GM23338 (cell line): ENCODE data around the gene EYA4.

Source experiments
- CREB1 ChIP-seq: fragments of 250-450 bp; sonication (Bioruptor Pico); IDR thresholded peaks from 2 replicates; pipeline ENCODE4 v1.5.0; 2020; ENCODE audit warnings: low read depth, mild to moderate bottlenecking, moderate library complexity
- EZH2phosphoT487 ChIP-seq: fragments of 200-600 bp; sonication (generic); IDR thresholded peaks from one replicate; pipeline ENCODE4 v1.8.1; 2018; ENCODE audit warnings: antibody characterized with exemption; ENCODE audit not compliant: unreplicated experiment
- NANOG ChIP-seq: IDR thresholded peaks from 2 replicates; pipeline ENCODE4 v1.6.1; 2016; ENCODE audit warnings: antibody characterized with exemption, borderline replicate concordance
- POLR2AphosphoS5 ChIP-seq: IDR thresholded peaks from 2 replicates; pipeline ENCODE4 v1.6.1; 2016; ENCODE audit warnings: antibody characterized with exemption, low read depth
- ZNF331 ChIP-seq: fragments of 250-450 bp; sonication (Bioruptor Pico); IDR thresholded peaks from 2 replicates; pipeline ENCODE4 v1.5.0; 2020; ENCODE audit warnings: low read depth, mild to moderate bottlenecking, moderate library complexity
- TF ChIP-seq, protein P1 (sequence below), 2 experiments: fragments of 200-600 bp in 1 of 2; sonication (generic) in 1 of 2; conservative IDR thresholded peaks; 2 replicates each; pipeline versions ENCODE4 v1.5.1 to v1.6.1; 2016 to 2017; ENCODE audit warnings: antibody characterized with exemption in 2 of 2, low read depth in 2 of 2, mild to moderate bottlenecking in 2 of 2, moderate library complexity in 1 of 2

DNA sequence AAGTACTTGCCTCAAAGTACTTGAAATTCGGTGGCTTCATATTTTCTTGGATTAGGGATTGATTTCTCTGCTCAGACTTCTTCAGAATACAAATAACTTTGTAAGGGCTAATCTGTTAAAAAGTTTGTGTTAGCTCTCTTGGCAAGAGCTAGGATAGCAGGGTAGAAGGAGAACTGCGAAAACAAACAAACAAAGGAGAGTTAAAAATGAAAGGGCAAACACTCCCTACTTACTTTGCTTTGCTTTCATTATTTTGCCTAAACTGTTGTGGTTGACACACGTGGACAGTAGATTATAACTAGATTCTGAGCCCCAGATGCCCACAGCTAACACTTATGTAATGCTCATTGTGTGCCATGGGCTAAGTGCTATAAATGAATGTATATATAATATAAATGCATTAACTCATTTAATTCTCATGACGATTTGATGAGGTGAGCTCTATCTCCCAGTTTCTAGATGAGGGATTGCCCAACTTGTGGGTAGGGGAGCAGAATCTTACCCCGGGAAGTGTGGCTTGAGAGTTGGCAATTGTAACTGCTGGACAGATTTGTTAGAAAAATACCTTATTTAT lies 48.7 kb downstream of the EYA4 start:
- TF ChIP-seq, protein P1, sequence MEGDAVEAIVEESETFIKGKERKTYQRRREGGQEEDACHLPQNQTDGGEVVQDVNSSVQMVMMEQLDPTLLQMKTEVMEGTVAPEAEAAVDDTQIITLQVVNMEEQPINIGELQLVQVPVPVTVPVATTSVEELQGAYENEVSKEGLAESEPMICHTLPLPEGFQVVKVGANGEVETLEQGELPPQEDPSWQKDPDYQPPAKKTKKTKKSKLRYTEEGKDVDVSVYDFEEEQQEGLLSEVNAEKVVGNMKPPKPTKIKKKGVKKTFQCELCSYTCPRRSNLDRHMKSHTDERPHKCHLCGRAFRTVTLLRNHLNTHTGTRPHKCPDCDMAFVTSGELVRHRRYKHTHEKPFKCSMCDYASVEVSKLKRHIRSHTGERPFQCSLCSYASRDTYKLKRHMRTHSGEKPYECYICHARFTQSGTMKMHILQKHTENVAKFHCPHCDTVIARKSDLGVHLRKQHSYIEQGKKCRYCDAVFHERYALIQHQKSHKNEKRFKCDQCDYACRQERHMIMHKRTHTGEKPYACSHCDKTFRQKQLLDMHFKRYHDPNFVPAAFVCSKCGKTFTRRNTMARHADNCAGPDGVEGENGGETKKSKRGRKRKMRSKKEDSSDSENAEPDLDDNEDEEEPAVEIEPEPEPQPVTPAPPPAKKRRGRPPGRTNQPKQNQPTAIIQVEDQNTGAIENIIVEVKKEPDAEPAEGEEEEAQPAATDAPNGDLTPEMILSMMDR (conservative IDR thresholded peaks at IDR 0.05; ENCODE audit: low read depth in 2 of 2): no peak
- TF ChIP-seq POLR2AphosphoS5 (no peak), CREB1 (no peak), NANOG (no peak), ZNF331 (CRISPR knock-in tag) (no peak), EZH2phosphoT487 (no peak)
